WI38 (cell line): ENCODE data around the gene SURF4.
"Not testable (repeated sequence)": the region's sequence is repeated elsewhere in the genome, so short reads cannot be mapped to it uniquely, and the experiment has no call there.

Experiments
- H3K4me3 ChIP-seq: 2 replicates; pipeline ENCODE4 v1.5.1; 2011; ENCODE audit warnings: low read depth, mild to moderate bottlenecking, control low read depth, low read length
- CTCF ChIP-seq: IDR thresholded peaks from 2 replicates; pipeline ENCODE4 v1.5.1; 2012; ENCODE audit warnings: low read depth, mild to moderate bottlenecking, control low read depth, low read length

The SURF4 gene

DNA sequence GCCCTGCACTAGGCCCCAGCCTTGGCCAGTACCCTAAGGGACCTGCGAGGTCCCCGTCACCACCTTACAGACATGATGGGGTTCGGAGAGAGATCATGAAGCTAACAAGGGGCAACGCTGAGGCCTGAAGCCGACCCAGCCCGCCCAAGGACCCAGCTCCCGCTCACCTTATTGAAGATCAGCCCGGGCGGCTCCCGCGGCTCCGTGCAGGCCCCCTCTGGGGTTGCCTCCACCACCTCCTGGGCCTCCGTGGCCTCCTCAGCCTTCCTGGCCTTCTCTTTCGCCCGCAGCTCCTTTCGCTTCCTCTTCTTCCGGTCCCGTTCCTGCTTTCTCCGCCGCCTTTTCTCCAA lies 43.5 kb downstream of the SURF4 start:
- no peak for TF ChIP-seq CTCF

GRCh38 chr9:133331641-133332380 lies 44.0 kb downstream of the SURF4 start:
- no peak overlapping the region for H3K4me3 ChIP-seq
- no peak for TF ChIP-seq CTCF

More for the DNA sequence above, 43.5 kb downstream of the SURF4 start:
- no peak overlapping the region for H3K4me3 ChIP-seq

- TF ChIP-seq CTCF, result no peak
- no peak overlapping the region for H3K4me3 ChIP-seq
These were observed 44.6 kb downstream of the SURF4 start for GRCh38 chr9:133331221-133331620.

- peak; percentile 45 for TF ChIP-seq CTCF
These were observed 46.3 kb downstream of the SURF4 start for GRCh38 chr9:133329306-133330156.

GRCh38 chr9:133327834-133328484 lies 47.9 kb downstream of the SURF4 start:
- no peak overlapping the region for H3K4me3 ChIP-seq
- no peak for TF ChIP-seq CTCF

More at GRCh38 chr9:133329306-133330156, 46.3 kb downstream of the SURF4 start:
- not testable (repeated sequence) for H3K4me3 ChIP-seq

GRCh38 chr9:133327021-133327420 lies 48.8 kb downstream of the SURF4 start:
- not testable (repeated sequence) for H3K4me3 ChIP-seq

GRCh38 chr9:133323991-133324703 lies 51.7 kb downstream of the SURF4 start:
- TF ChIP-seq CTCF, result no peak
- H3K4me3 ChIP-seq, result no peak overlapping the region
